GM21723 (cell line): ENCODE data around the gene PALLD.
"Not testable (repeated sequence)": the region's sequence is repeated elsewhere in the genome, so short reads cannot be mapped to it uniquely, and the experiment has no call there.

Experiments used
- ATAC-seq: cut with Tn5 transposase; IDR thresholded peaks from one replicate; pipeline ENCODE4 v1.9.1; 2021; ENCODE audit warnings: mild to moderate bottlenecking, moderate library complexity; ENCODE audit not compliant: unreplicated experiment

Gene PALLD

GRCh38 chr4:168490711-168491110 lies 6.1 kb upstream of the PALLD start:
- ATAC-seq: no peak

- ATAC-seq: no peak
Observed at GRCh38 chr4:168491563-168491962, 5.3 kb upstream of the PALLD start.

- ATAC-seq: no peak
Observed at GRCh38 chr4:168498251-168498650, 1.4 kb downstream of the PALLD start.

GRCh38 chr4:168499241-168499640 lies 2.4 kb downstream of the PALLD start:
- ATAC-seq: no peak

- no peak for ATAC-seq
Observed at GRCh38 chr4:168501407-168501806, 4.6 kb downstream of the PALLD start.

GRCh38 chr4:168502861-168503260 lies 6.0 kb downstream of the PALLD start:
- ATAC-seq: no peak

- no peak for ATAC-seq
Observed at GRCh38 chr4:168503652-168504362, 7.0 kb downstream of the PALLD start.

GRCh38 chr4:168504526-168504925 lies 7.7 kb downstream of the PALLD start:
- ATAC-seq: no peak

- ATAC-seq: no peak
Observed at GRCh38 chr4:168506014-168506413, 9.2 kb downstream of the PALLD start.

GRCh38 chr4:168507178-168507815 lies 10.4 kb downstream of the PALLD start:
- no peak for ATAC-seq

GRCh38 chr4:168508683-168509082 lies 11.8 kb downstream of the PALLD start:
- no peak for ATAC-seq

- ATAC-seq: no peak
Observed at GRCh38 chr4:168509786-168510185, 12.9 kb downstream of the PALLD start.

- ATAC-seq: no peak
Observed at GRCh38 chr4:168511780-168512489, 15.1 kb downstream of the PALLD start.

GRCh38 chr4:168513826-168514225 lies 17.0 kb downstream of the PALLD start:
- not testable (repeated sequence) for ATAC-seq

GRCh38 chr4:168514249-168514852 lies 17.5 kb downstream of the PALLD start:
- ATAC-seq: no peak

GRCh38 chr4:168515222-168516011 lies 18.6 kb downstream of the PALLD start:
- no peak for ATAC-seq

GRCh38 chr4:168516841-168517240 lies 20.0 kb downstream of the PALLD start:
- no peak for ATAC-seq

GRCh38 chr4:168519576-168519975 lies 22.7 kb downstream of the PALLD start:
- ATAC-seq: no peak

GRCh38 chr4:168521721-168522120 lies 24.9 kb downstream of the PALLD start:
- ATAC-seq: no peak

- no peak for ATAC-seq
Observed at GRCh38 chr4:168522356-168522755, 25.5 kb downstream of the PALLD start.
